CD14-positive monocyte (primary cell): ENCODE data around the gene FBXO10. TPM values are rescaled to one million over a fixed set of nuclear protein-coding genes. Genes with fewer than 3 reads are reported as not detected.

Experiments used
- DNase-seq, 3 donors: peaks; one replicate each; pipeline ENCODE4 v3.0.0-alpha.2; 2011 to 2022
- H2AFZ ChIP-seq: 2 replicates; pipeline ENCODE4 v1.6.0; 2012; ENCODE audit warnings: mild to moderate bottlenecking, low read depth, low read length, inconsistent platforms; ENCODE audit not compliant: insufficient read depth, poor library complexity, severe bottlenecking
- H3K27ac ChIP-seq, 2 donors: 1 replicate in 1 of 2; 2 replicates in 1 of 2; pipeline ENCODE4 v1.5.1; 2012 to 2013; ENCODE audit warnings: low read length in 2 of 2, control low read depth in 1 of 2, inconsistent platforms in 1 of 2, low read depth in 1 of 2, mild to moderate bottlenecking in 1 of 2
- H3K27me3 ChIP-seq, 2 donors: one replicate each; pipeline versions ENCODE4 v1.6.0 to v1.6.1; 2011 to 2013; ENCODE audit warnings: low read length in 2 of 2; ENCODE audit not compliant: control insufficient read depth in 2 of 2, insufficient read depth in 2 of 2
- H3K36me3 ChIP-seq, 2 donors: replicated peaks in 1 of 2; 1 replicate in 1 of 2; 2 replicates in 1 of 2; pipeline versions ENCODE4 v1.5.1 to v1.6.1; 2012 to 2013; ENCODE audit warnings: low read length in 2 of 2, control low read depth in 1 of 2, inconsistent platforms in 1 of 2, mild to moderate bottlenecking in 1 of 2; ENCODE audit not compliant: insufficient read depth in 2 of 2, control insufficient read depth in 1 of 2
- H3K4me1 ChIP-seq, 2 donors: 1 replicate in 1 of 2; 2 replicates in 1 of 2; pipeline versions ENCODE4 v1.5.1 to v1.6.1; 2012 to 2013; ENCODE audit warnings: low read length in 2 of 2, control low read depth in 1 of 2, inconsistent platforms in 1 of 2, mild to moderate bottlenecking in 1 of 2, moderate library complexity in 1 of 2; ENCODE audit not compliant: insufficient read depth in 2 of 2, control insufficient read depth in 1 of 2
- H3K4me2 ChIP-seq: replicated peaks from 2 replicates; pipeline ENCODE3; 2012; ENCODE audit warnings: low read length, moderate library complexity, mild to moderate bottlenecking; ENCODE audit not compliant: poor library complexity, severe bottlenecking; ENCODE audit errors: extremely low read depth
- H3K4me3 ChIP-seq, 3 experiments: fragments of 200-600 bp in 1 of 3; sonication (generic) in 1 of 3; replicated peaks in 1 of 3; 1 replicate in 2 of 3; 2 replicates in 1 of 3; pipeline ENCODE4 v1.5.1; 2011 to 2013; ENCODE audit warnings: low read length in 3 of 3, mild to moderate bottlenecking in 3 of 3, control low read depth in 2 of 3, low read depth in 2 of 3, inconsistent platforms in 1 of 3, moderate library complexity in 1 of 3
- H3K79me2 ChIP-seq: 2 replicates; pipeline ENCODE4 v1.6.0; 2012; ENCODE audit warnings: mild to moderate bottlenecking, control low read depth, inconsistent platforms, low read length, moderate library complexity; ENCODE audit not compliant: insufficient read depth
- H3K9ac ChIP-seq: 2 replicates; pipeline ENCODE4 v1.6.0; 2017; ENCODE audit warnings: low read length, mild to moderate bottlenecking; ENCODE audit not compliant: insufficient read depth, poor library complexity, severe bottlenecking
- H3K9me3 ChIP-seq, 2 donors: replicated peaks in 1 of 2; 1 replicate in 1 of 2; 2 replicates in 1 of 2; pipeline versions ENCODE4 v1.5.1 to v1.6.1; 2012 to 2013; ENCODE audit warnings: low read length in 2 of 2, control low read depth in 1 of 2; ENCODE audit not compliant: control insufficient read depth in 1 of 2, insufficient read depth in 1 of 2
- H4K20me1 ChIP-seq: 2 replicates; pipeline ENCODE4 v1.6.0; 2012; ENCODE audit warnings: mild to moderate bottlenecking, low read length, control low read depth, moderate library complexity; ENCODE audit not compliant: insufficient read depth
- H3K27ac Mint-ChIP-seq, 7 donors: one replicate each; pipeline ENCODE4 v1.8.0; 2020; ENCODE audit warnings: mild to moderate bottlenecking in 7 of 7, mixed read lengths in 7 of 7, moderate library complexity in 6 of 7, inconsistent platforms in 2 of 7
- H3K27me3 Mint-ChIP-seq, 3 donors: one replicate each; pipeline ENCODE4 v1.8.0; 2021 to 2022; ENCODE audit warnings: low read depth in 3 of 3, mild to moderate bottlenecking in 3 of 3, mixed read lengths in 3 of 3, moderate library complexity in 3 of 3, inconsistent platforms in 1 of 3
- H3K36me3 Mint-ChIP-seq, 2 donors: one replicate each; pipeline ENCODE4 v1.8.0; 2020; ENCODE audit warnings: mixed read lengths in 2 of 2, inconsistent platforms in 1 of 2, mild to moderate bottlenecking in 1 of 2
- H3K4me1 Mint-ChIP-seq: one replicate; pipeline ENCODE4 v1.8.0; 2020; ENCODE audit warnings: mild to moderate bottlenecking, mixed read lengths
- H3K4me3 Mint-ChIP-seq, 2 donors: one replicate each; pipeline ENCODE4 v1.8.0; 2020; ENCODE audit warnings: mild to moderate bottlenecking in 2 of 2, mixed read lengths in 2 of 2, moderate library complexity in 1 of 2
- H3K9me3 Mint-ChIP-seq, 7 donors: one replicate each; pipeline ENCODE4 v1.8.0; 2020 to 2022; ENCODE audit warnings: mixed read lengths in 7 of 7, mild to moderate bottlenecking in 6 of 7, moderate library complexity in 6 of 7, inconsistent platforms in 2 of 7
- CTCF ChIP-seq: fragments of 200-600 bp; IDR thresholded peaks from one replicate; pipeline ENCODE4 v1.8.0; 2022; ENCODE audit warnings: antibody characterized with exemption, mild to moderate bottlenecking
- WGBS: methylation state at CpG from one replicate; pipeline ENCODE4 v1.1.5; 2013; ENCODE audit warnings: missing lambda C conversion rate; ENCODE audit not compliant: insufficient coverage; 5-methylcytosine and 5-hydroxymethylcytosine counted together
- intact Hi-C, 2 donors: fragments of 100-400 bp; cut with micrococcal nuclease; formaldehyde crosslinking; loops; one replicate each; pipeline versions ENCODE4 v1.15.0 to v1.15.1; 2023
- polyA minus RNA-seq: library from RNA; depleted of rRNA, polyadenylated mRNA; stranded (reverse); fragments of >200 nt; gene quantifications from 2 replicates; pipeline ENCODE4 v1.2.3, GENCODE V29; 2012
- polyA plus RNA-seq, 3 donors: library from polyadenylated mRNA; depleted of rRNA in 1 of 3; unstranded in 2 of 3; stranded (reverse) in 1 of 3; fragments of 300-500 nt in 2 of 3; fragments of >200 nt in 1 of 3; fragmentation: Illumina TruSeq in 2 of 3; gene quantifications; 1 replicate in 2 of 3; 2 replicates in 1 of 3; pipeline ENCODE4 v1.2.3, GENCODE V29; 2012 to 2021
- total RNA-seq, 12 experiments: library from RNA in 1 of 12; stranded (reverse) in 1 of 12; fragments of 120-200 nt in 1 of 12; gene quantifications; one replicate each; pipeline ENCODE4 v1.2.4 and lab custom pipeline; 2013 to 2026; ENCODE audit warnings: mixed read lengths in 6 of 12, inconsistent platforms in 1 of 12

The FBXO10 gene
- total RNA-seq (2013): 2.3 TPM
- polyA plus RNA-seq (1 to 10 TPM in 1 of 3 donors, under 1 TPM in 1, not detected in 1; 0.08 to 1.5 TPM), polyA minus RNA-seq (0.83 and 1.6 TPM in 2 replicates), total RNA-seq (lab: John Stamatoyannopoulos, UW) (0.08 to 1.5 (median 0.44) reads per million in 11 experiments)

- Histone ChIP-seq H3K4me1 (peaks cover 10 to 16% of the 10 kb centered on the region in 2 donors), H3K9me3 (no peaks in the 10 kb centered on the region), H3K79me2 (no peaks in the 10 kb centered on the region), H4K20me1 (no peaks in the 10 kb centered on the region), H3K4me2 (peak within 1 kb of the TSS; percentile 94), H2AFZ (peak within 1 kb of the TSS; percentile 82), H3K36me3 (peaks cover 7 to 11% of the 10 kb centered on the region in 2 donors), H3K27me3 (peaks cover 3 to 9% of the 10 kb centered on the region in 2 donors), H3K9ac (peak within 1 kb of the TSS; percentile 62), H3K4me3 (peak within 1 kb of the TSS; percentile 55 to 79 (median 79)), H3K27ac (peak within 1 kb of the TSS in 1 of 2 donors; percentile 17)
- intact Hi-C loops: no loop called here
- DNase-seq: peak; percentile 24 to 35 (median 33)
- H3K27ac Mint-ChIP-seq: peak within 1 kb of the TSS in 6 of 7 donors; percentile 33 to 75 (median 42)
- no peak for TF ChIP-seq CTCF
- H3K36me3 Mint-ChIP-seq: peaks cover 6 to 11% of the 10 kb centered on the region in 2 donors
- peak within 1 kb of the TSS; percentile 90 to 93 for H3K4me3 Mint-ChIP-seq
- under 1% methylated on average over 81 of the region's 81 CpGs for WGBS
- no peaks in the 10 kb centered on the region for H3K9me3 Mint-ChIP-seq
- H3K27me3 Mint-ChIP-seq: peaks cover 5 to 14% (median 5%) of the 10 kb centered on the region in 3 donors
- peaks cover 28% of the 10 kb centered on the region for H3K4me1 Mint-ChIP-seq
Observed at GRCh38 chr9:37575921-37576721, at the start of gene FBXO10. Gene FBXO10 (minus strand): TSS chr9:37576380. CDS start chr9:37541768, 34,612 bp downstream.

- Mint-ChIP-seq H3K4me3 (no peak overlapping the region), H3K27me3 (peaks cover 3 to 8% (median 3%) of the 10 kb centered on the region in 3 donors), H3K4me1 (no peaks in the 10 kb centered on the region), H3K36me3 (no peaks in the 10 kb centered on the region), H3K27ac (no peak overlapping the region), H3K9me3 (no peaks in the 10 kb centered on the region)
- 94% methylated on average over 11 of the region's 12 CpGs for WGBS
- Histone ChIP-seq H4K20me1 (no peaks in the 10 kb centered on the region), H3K4me1 (no peaks in the 10 kb centered on the region), H3K4me3 (no peak overlapping the region), H3K9me3 (no peaks in the 10 kb centered on the region), H2AFZ (no peak overlapping the region), H3K9ac (no peak overlapping the region), H3K27ac (no peak overlapping the region), H3K36me3 (no peaks in the 10 kb centered on the region), H3K79me2 (no peaks in the 10 kb centered on the region), H3K4me2 (no peak overlapping the region), H3K27me3 (no peaks in the 10 kb centered on the region)
- no peak for TF ChIP-seq CTCF
- intact Hi-C loops: no loop called here
- DNase-seq: no peak
Observed at GRCh38 chr9:37625758-37626147, 49.6 kb upstream of the FBXO10 start.
